ENCODE measurements around the gene SP5.
"Not testable (repeated sequence)": the region's sequence is repeated elsewhere in the genome, so short reads cannot be mapped to it uniquely, and the experiment has no call there.

SP5 gene

DNA sequence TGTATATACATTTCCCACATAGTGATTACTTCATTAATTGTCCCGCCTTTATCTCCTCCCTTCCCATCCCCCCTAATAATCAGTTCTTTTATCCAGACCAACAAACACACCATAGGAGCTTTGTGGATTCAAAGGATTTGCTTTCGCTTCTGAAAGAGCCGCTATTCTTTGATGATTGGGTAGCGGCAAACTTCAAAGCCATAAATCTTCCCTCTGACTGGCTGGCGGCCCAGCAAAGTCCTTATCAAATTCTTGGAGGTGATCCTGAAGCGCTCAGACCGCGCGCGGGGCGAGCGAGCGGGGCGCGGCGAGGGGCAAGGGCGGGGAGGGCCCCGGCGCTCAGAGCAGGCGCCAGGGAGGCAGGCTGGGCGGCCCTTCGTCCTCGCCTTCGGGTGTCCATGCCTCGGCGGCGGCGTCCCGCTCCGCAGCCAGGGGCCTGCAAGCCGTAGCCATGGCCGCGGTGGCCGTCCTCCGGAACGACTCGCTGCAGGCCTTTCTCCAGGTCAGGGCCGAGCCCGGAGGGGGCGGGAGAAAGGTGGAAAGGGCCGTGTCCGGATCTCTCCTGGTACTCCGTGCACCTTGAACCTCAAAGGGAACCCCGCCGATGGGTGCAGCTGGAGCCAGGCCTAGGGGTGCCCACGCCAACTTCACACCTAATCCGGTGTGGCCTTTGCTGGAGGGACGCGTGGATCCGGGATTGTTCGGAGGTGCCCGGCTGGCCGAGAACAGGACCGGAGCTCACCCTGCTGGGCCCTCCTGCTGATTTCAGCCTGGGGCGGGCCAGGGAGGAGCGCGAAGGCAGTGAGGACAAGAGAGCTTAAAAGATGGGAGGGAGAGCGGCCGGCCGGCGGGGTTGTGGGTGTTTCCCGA is at the start of gene SP5:
Gene SP5 (plus strand): TSS at position 276 of the 870 bp plus-strand sequence. CDS start 176 bp downstream, at position 452.
- no peak for DNase-seq

DNA sequence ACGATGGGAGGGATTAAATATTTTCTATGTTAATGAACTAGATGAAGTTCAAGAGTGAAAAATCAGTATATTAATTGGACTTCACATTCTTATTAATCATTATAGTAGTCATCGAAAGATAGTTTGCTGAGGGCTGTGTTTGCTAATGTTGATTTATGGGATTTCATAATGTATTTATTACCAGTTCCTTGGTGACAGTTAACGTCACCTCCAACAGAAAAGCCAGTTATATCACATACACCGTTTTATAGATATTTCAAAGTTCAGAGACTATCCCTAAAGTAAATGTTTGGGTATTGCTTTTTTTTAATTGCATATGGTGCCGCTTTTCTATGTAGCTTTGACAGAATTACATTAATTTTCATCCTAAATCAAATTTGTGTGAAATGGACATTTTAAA is 49.4 kb upstream of the SP5 start:
- DNase-seq = no peak

DNA sequence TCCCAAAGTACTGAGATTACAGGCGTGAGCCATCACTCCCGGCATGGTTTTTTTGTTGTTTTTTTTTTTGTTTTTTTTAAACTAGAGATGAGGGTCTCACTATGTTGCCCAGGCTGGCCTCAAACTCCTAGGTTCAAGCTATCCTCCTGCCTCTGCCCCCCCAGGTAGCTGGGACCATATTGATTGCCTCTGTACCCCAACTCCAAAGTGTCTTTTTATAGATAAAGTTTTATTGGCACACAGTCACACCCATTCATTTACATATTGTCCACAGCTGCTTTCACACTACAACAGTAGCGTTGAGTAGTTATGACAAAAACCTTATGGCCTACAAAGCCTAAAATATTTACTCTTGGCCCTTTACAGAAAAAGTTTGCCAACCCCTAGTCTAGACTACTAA is 45.2 kb upstream of the SP5 start:
- DNase-seq = no peak

DNA sequence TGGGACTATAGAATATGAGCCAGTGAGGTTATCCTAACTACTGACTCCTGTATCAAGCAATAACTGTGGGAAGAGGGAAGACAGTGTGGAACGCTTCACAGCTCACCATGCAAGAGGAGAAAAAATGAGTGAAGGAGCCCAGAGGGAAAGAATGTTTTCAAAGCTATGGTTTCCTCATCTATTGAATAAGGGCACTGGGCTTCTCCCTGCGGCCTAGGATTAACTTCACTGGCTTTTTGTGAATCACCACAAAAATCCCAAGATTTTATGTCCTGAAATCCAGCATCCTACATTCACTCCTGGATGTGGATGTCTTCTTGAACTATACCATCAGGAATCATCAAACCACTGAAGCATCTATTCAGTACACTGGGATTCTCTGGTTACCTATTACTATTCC is 44.5 kb upstream of the SP5 start:
- DNase-seq = no peak

DNA sequence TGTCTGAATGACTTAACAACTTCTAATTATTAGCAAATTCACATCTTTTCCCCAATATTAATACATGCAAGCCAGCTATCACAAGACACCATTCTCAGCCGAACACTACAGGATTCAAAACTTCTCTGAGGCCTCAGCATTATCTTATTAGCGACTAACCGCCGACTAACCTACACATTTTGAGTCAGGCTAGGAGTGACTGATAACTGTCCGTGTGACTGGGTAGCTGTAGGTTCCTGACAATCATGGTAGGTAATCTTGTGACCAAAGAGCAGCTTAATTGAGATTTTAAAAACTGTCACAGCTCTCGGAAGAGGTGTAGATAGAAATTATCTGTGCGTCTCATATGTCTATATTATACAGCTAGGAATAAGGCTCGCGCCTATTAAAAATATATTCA is 44.1 kb upstream of the SP5 start:
- DNase-seq = no peak

DNA sequence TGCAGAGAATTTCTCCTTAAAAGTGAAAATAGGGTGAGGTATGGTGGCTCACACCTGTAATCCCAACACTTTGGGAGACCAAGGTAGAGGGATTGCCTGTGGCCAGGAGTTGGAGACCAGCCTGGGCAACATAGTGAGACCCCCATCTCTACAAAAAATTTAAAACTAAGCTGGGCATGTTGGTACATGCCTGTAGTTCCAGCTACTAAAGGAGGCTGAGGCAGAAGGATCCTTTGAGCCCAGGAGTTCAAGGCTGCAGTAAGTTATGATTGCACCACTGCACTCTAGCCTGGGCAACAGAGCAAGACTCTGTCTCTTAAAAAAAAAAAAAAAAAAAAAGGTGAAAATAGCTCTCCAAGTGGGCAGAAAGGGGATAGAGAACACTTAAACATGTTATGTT is 40.9 kb upstream of the SP5 start:
- not testable (repeated sequence) for DNase-seq

DNA sequence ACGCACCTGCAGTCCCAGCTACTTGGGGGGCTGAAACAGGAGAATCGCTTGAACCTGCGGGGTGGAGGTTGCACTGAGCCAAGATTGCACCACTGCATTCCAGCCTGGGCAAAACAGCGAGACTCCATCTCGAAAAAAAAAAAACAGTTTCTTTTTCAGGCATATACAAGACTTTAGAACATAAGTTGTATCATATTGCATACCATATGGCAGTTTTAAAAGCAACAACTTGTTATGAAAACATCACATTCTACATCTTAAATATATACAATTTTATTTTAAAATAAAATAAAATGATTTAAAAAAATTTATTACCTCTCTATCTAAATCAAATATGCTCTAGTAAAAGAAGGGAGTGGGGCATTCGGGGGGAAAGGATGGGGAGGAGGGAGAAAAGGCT is 39.4 kb upstream of the SP5 start:
- no peak for DNase-seq

DNA sequence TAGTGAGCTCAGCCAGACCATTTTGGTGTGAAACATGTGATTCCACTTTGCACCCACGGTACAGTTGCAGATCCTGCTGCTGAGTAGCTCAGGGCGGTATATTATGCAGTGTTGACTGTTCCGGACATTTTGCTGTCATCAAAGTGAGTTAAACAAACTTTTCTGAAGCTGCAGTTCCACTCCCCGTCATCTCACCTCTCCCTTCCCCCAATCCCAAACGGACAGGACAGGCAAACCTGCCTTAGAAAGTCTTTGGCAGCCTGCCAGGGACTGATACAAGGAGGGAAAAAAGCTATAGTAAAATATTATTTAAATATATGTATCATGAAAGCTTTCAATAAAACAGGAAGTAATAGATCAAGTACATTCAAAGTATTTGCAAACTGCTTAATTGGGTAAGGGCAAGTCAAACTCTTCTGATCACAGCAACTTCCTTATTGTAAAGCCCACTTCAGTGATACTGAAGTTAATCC is 35.5 kb upstream of the SP5 start:
- DNase-seq = no peak

DNA sequence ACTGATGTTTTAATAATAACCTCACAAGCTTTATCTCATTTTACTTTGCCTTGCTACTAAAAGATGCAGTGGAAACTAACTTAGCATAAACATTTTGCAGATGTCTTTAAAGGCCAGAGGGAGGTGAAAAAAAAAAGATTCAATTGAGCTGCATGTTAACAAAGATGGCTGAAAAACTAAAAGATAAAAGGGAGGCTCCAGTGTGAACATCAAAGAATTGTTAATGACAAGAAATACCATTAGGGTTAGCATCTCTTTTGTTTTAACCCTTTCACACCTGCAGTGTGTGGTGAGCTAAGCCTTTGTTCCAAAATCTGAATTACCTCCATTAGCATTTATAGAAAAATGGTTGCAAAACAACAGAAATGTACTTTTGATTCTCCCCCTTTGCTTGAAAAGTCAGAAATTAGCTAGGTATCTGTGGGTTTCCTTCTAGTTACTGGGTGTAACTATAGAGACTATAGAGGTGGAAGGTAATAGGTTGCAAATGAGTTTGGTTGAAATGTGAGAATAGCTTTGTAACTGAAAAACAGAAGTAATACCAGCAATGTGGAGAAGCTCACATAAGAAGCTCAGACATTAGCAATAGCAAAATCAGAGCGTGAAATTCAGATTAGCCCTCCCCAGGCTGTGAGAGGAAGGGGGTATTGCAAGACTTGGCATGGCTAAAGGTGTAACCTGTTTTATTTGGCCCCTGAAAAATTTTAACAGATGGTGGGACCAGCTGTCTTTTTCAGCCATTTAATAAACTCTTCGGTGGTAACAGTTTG is 34.8 kb upstream of the SP5 start:
- DNase-seq = peak in 1 of 14 donors; percentile 54

DNA sequence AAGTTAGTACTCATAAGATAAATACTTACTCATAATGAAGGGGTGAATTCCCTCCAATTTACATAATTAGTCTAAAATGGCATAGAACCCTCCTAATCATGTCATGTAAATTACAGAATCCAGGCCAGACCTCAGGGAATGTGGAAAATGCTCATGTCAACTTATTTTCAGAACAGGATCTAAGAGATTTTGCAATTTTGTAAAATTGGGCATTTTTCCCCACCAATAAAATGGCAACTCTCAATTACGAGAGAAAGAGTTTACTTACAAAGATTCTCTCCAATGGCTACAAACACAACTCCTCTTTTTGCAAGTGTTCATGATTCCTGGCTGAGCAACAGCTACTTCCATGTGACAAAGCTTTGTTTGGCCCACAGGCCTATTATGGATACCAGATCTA is 33.8 kb upstream of the SP5 start:
- no peak for DNase-seq

DNA sequence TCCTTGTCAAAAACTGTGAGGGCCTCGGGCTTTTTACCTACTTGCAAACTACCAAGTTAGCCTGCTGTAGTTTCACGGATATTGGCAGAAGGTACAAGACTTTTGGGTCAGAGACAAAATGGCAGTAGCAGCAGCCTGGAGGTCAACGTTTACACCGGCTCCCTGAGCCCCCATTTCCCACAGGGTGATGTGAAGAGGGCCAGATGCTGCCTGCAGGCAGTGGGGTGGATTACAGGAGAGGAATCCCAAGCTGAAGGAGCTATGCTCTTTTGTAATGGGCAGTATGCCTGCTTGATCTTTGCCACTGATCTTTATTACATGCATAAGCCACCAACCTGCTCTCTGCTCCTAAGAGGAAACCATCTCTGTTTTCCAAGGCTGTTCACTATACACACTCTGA is 29.5 kb upstream of the SP5 start:
- DNase-seq = no peak

DNA sequence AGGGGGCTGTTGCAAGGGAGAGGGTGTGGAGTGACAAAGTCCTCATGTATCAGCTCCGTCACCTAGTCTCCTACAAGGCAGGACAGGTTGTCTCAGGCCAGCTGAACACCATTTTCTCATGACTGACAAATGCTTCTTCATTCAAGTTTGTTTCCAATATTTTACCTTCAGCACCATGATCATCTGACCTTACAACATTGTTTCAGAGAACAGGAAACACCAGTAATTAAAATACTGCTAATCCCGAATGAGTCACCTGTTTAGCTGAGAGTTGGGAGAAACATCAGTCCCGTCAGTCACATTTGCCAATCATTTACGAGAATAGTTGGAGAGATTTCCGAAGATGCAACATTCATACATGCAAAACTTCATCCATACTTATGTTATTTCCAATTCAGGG is 25.7 kb upstream of the SP5 start:
- no peak for DNase-seq

DNA sequence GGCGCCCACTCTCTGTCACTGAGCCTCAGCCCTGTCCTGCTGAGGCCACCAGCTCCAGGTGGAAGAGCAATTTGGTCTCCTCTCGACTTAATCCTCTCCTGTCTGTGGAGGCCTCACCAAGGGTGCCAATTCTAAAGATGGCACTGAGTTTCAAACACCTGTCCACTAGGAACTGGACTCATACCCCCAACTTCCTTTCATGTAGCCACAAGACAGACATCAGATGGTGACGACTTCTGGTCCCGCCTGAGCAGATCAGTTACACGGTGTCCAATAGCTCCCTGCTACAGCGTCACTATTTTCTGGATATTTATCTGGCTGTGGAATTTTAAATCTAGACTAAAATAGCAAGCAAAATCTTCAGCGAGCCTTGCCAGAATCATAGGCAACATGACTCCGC is 24.5 kb upstream of the SP5 start:
- no peak for DNase-seq

DNA sequence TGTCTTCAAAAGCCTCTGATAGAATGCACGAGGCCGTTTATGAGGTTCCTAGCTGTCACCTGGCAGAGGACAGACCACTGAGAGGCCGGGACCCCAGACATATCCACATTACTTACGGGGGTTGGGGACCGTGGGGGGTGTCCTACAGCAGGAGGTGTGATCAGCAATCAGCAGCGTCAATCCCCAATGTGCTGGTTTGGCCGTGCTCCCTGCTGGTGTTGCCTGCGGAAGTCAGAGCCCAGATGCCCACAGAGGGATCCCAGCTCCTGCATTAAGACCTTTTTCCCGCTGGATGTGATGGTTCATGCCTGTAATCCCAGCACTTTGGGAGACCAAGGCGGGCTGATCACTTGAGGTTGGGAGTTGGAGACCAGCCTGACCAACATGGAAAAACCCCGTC is 20.8 kb upstream of the SP5 start:
- DNase-seq = no peak

DNA sequence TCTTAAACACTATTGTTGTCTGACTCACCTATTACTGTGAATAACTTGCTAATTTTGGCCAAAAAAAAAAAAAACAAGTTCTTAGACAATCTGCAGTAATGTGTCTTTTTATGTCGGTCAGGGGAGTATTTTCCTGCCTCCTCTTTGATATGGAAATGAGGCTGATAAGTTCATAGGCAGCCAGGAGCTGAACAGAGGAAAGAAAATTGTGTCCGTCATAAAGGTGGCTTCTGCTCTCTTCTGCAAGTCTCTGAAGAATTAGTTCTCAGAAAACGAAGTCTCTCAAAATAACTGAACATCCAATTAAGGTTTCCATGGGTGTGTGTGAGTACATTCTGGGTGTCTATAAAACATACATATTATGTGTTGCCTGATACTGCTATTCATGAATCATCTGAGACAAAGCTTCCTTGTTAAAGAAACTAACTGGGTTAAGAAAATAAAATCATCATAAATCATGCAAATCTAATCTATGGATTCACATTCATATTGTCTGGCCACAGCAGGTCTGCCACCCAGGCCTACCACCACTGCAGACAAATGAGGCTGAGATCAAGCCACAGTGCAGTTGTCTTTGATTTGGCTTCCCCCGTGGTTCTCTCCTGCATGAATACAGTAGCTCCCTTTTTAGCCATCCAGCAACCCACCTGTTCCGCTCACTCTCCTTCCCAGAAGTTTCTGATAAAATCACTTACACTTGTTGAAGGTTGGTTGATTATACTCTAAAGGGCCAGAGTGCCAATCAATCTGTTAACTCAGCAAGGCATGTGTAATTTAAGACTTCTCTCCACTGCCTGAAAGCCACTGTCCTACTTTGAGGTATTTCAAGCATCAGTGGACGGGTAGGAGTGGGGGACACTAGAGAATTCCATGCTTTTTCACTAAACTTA is 19.4 kb upstream of the SP5 start:
- no peak for DNase-seq

DNA sequence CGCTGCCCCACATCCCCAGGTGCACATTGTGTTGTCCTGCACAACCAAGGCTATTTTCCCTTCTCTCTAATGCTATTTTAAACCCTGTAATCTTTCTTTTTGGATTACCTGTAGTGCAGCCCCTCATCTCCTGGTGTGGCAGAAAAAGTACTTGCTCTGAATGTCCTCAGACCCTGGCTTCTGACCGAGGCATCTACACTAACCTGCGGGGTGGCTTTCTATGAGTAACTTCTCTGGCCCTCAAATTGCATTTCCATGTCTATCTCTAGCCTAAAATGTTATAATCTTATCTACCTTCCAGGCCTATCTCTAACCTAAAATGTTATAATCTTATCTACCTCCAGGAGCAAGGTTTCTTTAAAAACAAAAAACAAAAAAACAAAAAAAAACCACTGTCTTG is 18.2 kb upstream of the SP5 start:
- no peak for DNase-seq

DNA sequence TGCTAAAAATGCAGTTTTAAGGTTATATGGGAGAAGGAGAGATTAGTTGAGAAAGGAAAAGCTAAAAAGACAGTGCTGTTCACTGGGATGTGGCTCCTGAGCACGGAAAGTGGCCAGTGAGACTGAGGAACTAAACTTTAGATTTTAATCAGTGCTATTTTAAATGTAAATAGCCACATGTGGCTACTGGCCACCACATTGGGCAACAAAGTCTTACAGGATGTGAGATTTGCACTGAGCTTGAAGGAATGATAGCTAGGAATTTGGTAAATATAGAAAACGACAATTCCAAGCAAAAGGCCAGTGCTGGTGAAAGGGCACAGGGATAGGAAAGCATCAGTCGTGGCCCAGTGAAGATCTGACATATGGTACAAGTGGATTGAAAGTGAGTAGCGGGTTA is 14.1 kb upstream of the SP5 start:
- no peak for DNase-seq

DNA sequence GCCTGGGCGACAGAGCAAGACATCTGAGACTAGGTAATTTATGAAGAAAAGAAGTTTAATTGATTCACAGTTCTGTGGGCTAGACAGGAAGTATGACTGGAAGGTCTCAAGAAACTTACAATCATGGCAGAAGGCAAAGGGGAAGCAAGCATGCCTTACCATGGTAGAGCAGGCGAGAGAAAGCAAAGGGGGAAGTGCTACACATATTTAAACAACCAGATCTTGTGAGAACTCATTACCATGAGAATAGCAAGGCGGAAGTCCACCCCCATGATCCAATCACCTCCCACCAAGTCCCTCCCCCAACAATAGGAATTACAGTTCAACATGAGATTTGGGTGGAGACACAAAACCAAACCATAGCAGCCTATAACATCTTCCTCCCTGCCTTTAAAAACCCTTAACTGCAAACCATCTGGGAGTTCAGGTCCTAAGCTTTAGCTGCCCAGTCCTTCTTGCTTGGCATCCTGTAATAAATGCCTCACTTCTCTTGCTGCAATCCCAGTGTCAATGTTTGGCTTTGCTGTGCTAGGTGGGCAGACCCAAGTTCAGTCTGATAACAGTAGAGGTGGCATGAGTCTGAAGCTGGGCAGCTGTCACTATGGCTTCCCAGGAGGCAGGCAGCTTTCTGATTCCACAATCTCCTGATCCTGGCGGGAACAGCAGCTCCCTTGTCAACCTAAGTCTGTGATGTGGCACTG is 11.2 kb upstream of the SP5 start:
- no peak for DNase-seq

DNA sequence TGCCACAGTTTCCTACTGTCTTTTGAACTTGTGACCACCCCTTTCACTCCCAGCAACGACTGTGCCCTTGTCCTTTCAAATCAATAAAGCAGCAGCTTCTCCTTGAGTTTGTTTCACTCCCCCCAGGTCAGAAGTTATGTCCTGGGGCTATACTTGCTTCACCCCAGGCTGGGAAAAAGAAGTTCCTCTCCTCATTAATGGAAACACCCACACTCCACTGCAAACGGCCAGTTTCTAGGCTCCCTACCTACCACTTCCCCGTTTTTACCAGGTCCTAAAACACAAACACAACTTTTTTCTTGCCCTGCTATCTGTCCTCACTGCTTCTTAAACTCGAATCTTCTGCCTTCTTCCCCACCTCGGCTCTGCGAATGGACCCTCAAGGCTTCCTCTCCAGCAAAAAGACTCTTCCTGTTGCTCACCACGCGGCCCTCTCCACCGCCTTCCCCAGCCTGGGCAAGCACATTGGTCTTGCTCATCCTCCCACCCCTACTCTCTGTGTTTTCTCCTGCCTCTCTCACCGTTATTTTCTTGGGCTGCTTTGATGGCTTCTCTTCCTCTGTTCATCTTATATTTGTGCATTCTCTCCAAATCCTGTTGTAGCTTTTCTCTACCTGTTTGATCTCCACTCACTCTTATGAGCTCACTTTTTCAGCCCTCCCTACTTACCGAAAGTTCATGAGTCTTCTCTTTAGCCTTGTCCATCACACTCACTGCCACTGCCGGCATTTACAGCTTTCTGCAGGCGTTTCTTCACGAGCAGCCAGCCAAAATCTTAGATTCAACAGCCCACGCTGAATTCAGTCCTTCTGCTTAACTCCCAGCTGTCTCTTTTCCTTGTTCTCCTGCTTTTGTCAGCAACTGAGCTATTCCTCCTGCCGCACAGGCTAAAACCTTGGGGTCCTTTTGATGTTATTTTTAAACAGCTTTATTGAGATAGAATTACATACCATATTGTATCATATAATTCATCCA is 7.0 kb upstream of the SP5 start:
- no peak for DNase-seq

DNA sequence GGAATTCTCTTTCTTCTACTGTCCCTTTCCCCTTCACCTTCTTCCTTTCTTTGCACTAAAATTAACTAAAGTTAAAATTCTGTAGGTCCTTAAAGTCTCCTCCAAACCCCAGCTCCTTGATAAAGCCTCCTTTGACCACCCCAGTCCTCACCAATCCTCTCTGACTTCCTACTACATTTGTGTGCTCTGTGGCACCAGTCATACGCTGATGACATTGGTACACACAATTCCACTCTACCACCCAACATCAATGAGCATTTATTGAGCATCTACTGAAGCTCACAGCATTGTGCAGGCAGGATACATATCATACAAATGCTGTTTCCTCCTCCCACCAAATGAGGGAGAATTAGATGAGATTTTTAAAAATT is 4.5 kb upstream of the SP5 start:
- no peak for DNase-seq

DNA sequence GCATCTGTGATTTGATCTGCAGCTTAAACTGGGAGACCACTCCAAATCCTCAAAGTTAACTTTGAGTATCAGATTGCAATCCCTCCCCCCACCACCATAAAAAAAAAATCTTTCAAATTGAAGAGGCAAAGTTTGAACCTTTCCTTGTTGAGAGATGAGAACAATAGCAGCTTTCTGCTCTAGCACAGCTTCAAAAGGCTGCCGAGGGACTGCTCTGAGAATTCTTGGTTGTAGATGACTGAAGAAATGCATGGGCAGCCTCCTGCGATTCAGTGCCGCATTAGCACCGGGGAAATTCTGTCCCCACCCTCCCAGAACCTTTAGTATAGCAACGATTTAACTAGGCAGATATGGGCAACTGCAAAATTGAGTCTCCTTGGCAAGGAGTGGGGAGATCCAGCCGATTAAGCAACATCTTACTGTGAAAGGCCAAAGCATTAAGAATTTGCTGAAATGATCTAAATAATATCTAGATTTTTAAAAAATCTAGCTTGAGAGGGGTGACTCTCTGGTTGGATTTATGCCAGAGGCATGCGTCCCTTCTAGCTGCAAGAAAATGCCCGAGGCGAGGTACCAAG is 3.9 kb upstream of the SP5 start:
- DNase-seq = no peak

Data from C1 segment of cervical spinal cord (tissue), 14 donors.